BJ (cell line): ENCODE data around the gene SPIN1. TPM values are rescaled to one million over a fixed set of nuclear protein-coding genes. Genes with fewer than 3 reads are reported as not detected.

Experiments
- CTCF ChIA-PET: fragments of 350-600 bp; formaldehyde crosslinking; extraction: SDS; loops from one replicate; lab custom pipeline; 2021; ENCODE audit warnings: antibody characterized with exemption, inconsistent platforms; lab: Yijun Ruan, JAX
- POLR2A ChIA-PET: fragments of 300-600 bp; sonication (Branson Sonifier 250); formaldehyde crosslinking; extraction: SDS; loops from one replicate; lab custom pipeline; 2021; ENCODE audit warnings: antibody characterized with exemption; lab: Charles Lee
- DNase-seq: peaks from one replicate; pipeline ENCODE4 v3.0.0-alpha.2; 2011; ENCODE audit warnings: low read depth
- H3K27me3 ChIP-seq: 2 replicates; pipeline ENCODE4 v1.6.0; 2011; ENCODE audit warnings: low read length; ENCODE audit not compliant: control insufficient read depth, insufficient read depth
- H3K36me3 ChIP-seq: 2 replicates; pipeline ENCODE4 v1.5.1; 2011; ENCODE audit warnings: low read length; ENCODE audit not compliant: control insufficient read depth, insufficient read depth
- H3K4me3 ChIP-seq: 2 replicates; pipeline ENCODE4 v1.5.1; 2011; ENCODE audit warnings: low read depth, mild to moderate bottlenecking, control low read depth, low read length
- polyA plus RNA-seq: library from polyadenylated mRNA; depleted of rRNA; stranded (reverse); fragments of >200 nt; gene quantifications from 2 replicates; pipeline ENCODE4 v1.2.3, GENCODE V29; 2011
- TF ChIP-seq, protein P1 (sequence below): IDR thresholded peaks from 2 replicates; pipeline ENCODE4 v1.5.1; 2011; ENCODE audit warnings: low read depth, mild to moderate bottlenecking, control low read depth, inconsistent platforms, low read length, moderate library complexity; ENCODE audit not compliant: insufficient read depth

The SPIN1 gene
- polyA plus RNA-seq, 1 experiment, result 53.4 TPM

DNA sequence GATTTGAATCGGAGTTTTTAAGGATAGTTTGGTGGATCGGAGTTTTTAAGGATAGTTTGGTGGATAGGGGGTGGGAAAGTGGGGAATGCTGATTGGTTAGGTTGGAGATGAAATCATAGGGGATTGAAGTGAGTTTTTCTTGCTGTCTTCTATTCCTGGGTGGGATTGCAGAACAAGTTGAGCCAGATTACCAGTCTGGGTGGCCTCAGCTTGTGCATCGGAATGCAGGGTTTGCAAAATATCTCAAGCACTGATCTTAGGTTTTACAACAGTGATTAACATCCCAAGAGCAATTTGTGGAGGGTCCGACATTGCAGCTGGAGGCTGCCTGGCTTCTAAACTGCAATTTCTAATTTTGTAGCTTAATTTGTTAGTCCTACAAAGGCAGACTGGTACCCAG is 123.7 kb downstream of the SPIN1 start:
- H3K27me3 ChIP-seq, result no peaks in the 10 kb centered on the region
- DNase-seq, result no peak
- TF ChIP-seq, protein P1, sequence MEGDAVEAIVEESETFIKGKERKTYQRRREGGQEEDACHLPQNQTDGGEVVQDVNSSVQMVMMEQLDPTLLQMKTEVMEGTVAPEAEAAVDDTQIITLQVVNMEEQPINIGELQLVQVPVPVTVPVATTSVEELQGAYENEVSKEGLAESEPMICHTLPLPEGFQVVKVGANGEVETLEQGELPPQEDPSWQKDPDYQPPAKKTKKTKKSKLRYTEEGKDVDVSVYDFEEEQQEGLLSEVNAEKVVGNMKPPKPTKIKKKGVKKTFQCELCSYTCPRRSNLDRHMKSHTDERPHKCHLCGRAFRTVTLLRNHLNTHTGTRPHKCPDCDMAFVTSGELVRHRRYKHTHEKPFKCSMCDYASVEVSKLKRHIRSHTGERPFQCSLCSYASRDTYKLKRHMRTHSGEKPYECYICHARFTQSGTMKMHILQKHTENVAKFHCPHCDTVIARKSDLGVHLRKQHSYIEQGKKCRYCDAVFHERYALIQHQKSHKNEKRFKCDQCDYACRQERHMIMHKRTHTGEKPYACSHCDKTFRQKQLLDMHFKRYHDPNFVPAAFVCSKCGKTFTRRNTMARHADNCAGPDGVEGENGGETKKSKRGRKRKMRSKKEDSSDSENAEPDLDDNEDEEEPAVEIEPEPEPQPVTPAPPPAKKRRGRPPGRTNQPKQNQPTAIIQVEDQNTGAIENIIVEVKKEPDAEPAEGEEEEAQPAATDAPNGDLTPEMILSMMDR, result no peak
- CTCF ChIA-PET, result no interaction called here
- POLR2A ChIA-PET, result no interaction called here
- H3K36me3 ChIP-seq, result no peaks in the 10 kb centered on the region
- H3K4me3 ChIP-seq, result no peak overlapping the region

DNA sequence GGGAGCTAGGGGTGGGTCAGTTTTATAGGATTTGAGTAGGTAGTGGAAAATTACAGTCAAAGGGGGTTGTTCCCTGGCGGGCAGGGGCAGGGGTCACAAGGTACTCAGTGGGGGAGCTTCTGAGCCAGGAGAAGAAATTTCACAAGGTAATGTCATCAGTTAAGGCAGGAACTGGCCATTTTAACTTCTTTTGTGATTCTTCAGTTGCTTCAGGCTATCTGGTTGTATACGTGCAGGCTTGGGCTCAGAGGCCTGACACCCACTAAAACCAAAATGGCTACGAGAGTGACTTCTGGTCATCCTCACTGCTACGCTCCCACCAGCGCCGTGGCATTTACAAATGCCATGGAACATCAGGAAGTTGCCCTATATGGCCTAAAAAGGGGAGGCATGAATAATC is 126.0 kb downstream of the SPIN1 start:
- DNase-seq, result no peak
- CTCF ChIA-PET, result no interaction called here
- TF ChIP-seq, protein P1, result no peak
- POLR2A ChIA-PET, result no interaction called here
- no peak overlapping the region for H3K4me3 ChIP-seq
- no peaks in the 10 kb centered on the region for H3K27me3 ChIP-seq
- H3K36me3 ChIP-seq, result no peaks in the 10 kb centered on the region

GRCh38 chr9:88521308-88521707 is 133.1 kb downstream of the SPIN1 start:
- ChIA-PET CTCF (no interaction called here), POLR2A (no interaction called here)
- TF ChIP-seq, protein P1, result no peak
- H3K36me3 ChIP-seq, result no peaks in the 10 kb centered on the region
- no peak overlapping the region for H3K4me3 ChIP-seq
- no peaks in the 10 kb centered on the region for H3K27me3 ChIP-seq
- DNase-seq, result no peak

GRCh38 chr9:88522360-88522759 is 134.1 kb downstream of the SPIN1 start:
- Histone ChIP-seq H3K4me3 (no peak overlapping the region), H3K36me3 (no peaks in the 10 kb centered on the region), H3K27me3 (no peaks in the 10 kb centered on the region)
- CTCF ChIA-PET, result no interaction called here
- TF ChIP-seq, protein P1, result no peak
- POLR2A ChIA-PET, result no interaction called here
- no peak for DNase-seq

- TF ChIP-seq, protein P1, result no peak
- no peak overlapping the region for H3K4me3 ChIP-seq
- CTCF ChIA-PET, result interaction anchor here (1.2 kb wide), 1 partner anchor 349 kb away, joined by 3 read pairs; no protein-coding TSS in a partner anchor
- DNase-seq, result peak; percentile 60
- H3K27me3 ChIP-seq, result no peaks in the 10 kb centered on the region
- H3K36me3 ChIP-seq, result no peaks in the 10 kb centered on the region; the same call in 1 of the 2 replicates
- POLR2A ChIA-PET, result no interaction called here
These were observed 134.8 kb downstream of the SPIN1 start for GRCh38 chr9:88523056-88523455.
